ENCODE measurements around the gene DLG2. TPM values are rescaled to one million over a fixed set of nuclear protein-coding genes. Genes with fewer than 3 reads are reported as not detected.

The DLG2 gene
- total RNA-seq, 1 donor from 2014 or later: 0.17 TPM

DNA sequence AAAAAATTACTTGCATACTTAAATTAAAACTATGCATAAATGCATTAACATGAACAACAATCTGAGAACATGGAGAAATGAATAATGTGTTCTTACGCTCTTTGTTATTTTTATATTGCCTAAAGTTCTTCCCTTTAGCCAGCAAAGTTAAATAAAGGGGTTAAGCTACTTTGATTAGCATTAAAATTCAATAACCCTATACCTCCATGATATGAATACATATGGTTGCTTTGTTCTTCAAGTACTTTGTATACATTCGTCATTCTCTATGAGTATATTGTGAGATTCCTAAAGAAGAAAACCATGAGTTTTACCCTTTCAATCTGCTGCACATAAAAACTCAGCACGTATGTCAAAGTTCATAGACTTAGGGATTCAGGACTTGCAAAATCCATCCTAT lies 578.3 kb downstream of the DLG2 start:
- no peak for TF ChIP-seq CTCF (conservative IDR thresholded peaks at IDR 0.05; ENCODE audit: low read depth, low read length)
- no peak for DNase-seq (ENCODE audit: low read depth)
- no peak overlapping the region for H3K4me3 ChIP-seq (ENCODE audit: low read depth, low read length)

DNA sequence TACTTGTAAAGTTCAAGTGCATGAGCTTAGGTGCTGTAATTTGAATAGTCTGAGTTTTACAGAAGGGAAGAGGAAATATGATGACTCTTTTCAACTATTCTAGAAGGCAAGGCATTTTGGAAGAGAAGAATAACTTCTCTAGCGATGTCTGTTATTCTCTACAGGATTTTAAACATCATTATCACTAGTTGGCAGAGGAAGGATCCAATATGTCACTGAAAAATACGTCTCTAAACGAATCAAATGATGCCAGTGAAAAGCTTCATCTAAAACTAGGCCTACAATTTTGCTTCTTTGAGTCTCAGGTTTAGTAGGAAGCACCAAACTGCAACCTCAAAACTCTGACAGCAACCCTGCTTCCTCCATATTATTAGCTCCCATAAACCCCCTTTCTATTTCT lies 581.4 kb downstream of the DLG2 start:
- TF ChIP-seq CTCF (conservative IDR thresholded peaks at IDR 0.05; ENCODE audit: low read depth, low read length): no peak
- DNase-seq (ENCODE audit: low read depth): no peak
- no peak overlapping the region for H3K4me3 ChIP-seq (ENCODE audit: low read depth, low read length)

- DNase-seq (ENCODE audit: low read depth): no peak
- no peak overlapping the region for H3K4me3 ChIP-seq (ENCODE audit: low read depth, low read length)
- no peak for TF ChIP-seq CTCF (conservative IDR thresholded peaks at IDR 0.05; ENCODE audit: low read depth, low read length)
Observed at GRCh38 chr11:85044911-85045310, 582.2 kb downstream of the DLG2 start.

GRCh38 chr11:85042361-85042760 lies 584.8 kb downstream of the DLG2 start:
- TF ChIP-seq CTCF (conservative IDR thresholded peaks at IDR 0.05; ENCODE audit: low read depth, low read length): no peak
- no peak overlapping the region for H3K4me3 ChIP-seq (ENCODE audit: low read depth, low read length)
- no peak for DNase-seq (ENCODE audit: low read depth)

DNA sequence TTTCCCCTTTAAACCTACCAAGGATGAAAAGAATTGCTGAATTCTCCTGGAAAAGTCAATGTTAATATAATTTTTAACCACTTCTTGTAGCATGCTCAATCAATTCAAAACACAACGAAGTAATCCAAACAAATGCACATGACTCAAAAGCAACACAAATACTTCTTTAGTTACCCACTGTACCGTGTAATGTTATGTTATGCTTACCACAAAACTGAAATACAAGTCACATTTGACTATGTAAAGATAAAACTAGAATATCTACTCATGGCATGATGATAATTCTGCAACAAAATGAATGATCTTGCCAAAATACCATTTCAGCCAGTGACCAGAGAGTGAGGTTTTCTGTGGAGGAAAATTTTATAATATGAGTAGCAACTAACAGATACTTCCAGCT lies 587.0 kb downstream of the DLG2 start:
- no peak overlapping the region for H3K4me3 ChIP-seq (ENCODE audit: low read depth, low read length)
- no peak for DNase-seq (ENCODE audit: low read depth)
- no peak for TF ChIP-seq CTCF (conservative IDR thresholded peaks at IDR 0.05; ENCODE audit: low read depth, low read length)

- TF ChIP-seq CTCF (conservative IDR thresholded peaks at IDR 0.05; ENCODE audit: low read depth, low read length): no peak
- no peak for DNase-seq (ENCODE audit: low read depth)
- no peak overlapping the region for H3K4me3 ChIP-seq (ENCODE audit: low read depth, low read length)
Observed at GRCh38 chr11:85029964-85030363, 597.2 kb downstream of the DLG2 start.

DNA sequence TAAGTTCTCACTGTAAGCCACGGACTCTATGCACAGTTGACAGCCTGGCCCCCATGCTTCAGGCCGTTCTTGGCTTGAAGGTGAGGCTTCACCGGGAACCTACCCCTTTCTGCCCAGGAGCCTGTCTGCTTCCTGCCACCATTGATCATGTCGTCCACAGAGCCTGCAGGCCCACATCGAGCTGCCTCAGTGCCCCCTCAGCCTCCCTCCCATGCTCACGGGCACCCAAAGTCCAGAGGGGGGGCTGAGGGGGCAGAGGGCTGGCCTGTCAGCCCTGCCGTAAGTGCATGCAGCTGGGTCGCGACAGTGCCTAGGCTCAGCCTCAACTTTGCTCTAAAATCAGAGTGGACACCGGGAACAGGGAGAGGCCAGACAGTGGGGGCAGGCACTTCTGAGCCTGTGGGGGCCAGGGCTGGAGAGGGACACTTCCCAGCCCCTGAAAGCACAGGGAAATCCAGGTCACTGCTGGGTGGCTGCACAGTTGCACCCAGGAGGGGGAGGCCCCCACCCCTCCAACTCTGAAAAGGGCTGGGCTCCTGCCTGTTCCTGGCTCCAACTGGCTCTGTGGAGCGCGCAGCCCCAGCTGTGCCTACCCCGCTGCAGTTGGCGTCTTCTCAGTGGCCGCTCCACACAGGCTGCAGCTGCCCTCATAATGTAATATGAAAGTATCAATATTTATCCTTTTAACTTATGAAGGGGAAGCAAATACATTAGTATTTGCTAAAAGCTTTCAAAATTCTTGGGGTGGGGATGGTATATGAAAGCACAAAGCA lies 598.6 kb downstream of the DLG2 start:
- no peak for TF ChIP-seq CTCF (conservative IDR thresholded peaks at IDR 0.05; ENCODE audit: low read depth, low read length)
- DNase-seq (ENCODE audit: low read depth): no peak
- H3K4me3 ChIP-seq (ENCODE audit: low read depth, low read length): no peak overlapping the region

All from epithelial cell of proximal tubule (primary cell).